GM21367 (cell line): ENCODE results near the gene FZD8.

Experiments used
- ATAC-seq: cut with Tn5 transposase; IDR thresholded peaks from one replicate; pipeline ENCODE4 v1.9.1; 2021; ENCODE audit not compliant: unreplicated experiment

The FZD8 gene

DNA sequence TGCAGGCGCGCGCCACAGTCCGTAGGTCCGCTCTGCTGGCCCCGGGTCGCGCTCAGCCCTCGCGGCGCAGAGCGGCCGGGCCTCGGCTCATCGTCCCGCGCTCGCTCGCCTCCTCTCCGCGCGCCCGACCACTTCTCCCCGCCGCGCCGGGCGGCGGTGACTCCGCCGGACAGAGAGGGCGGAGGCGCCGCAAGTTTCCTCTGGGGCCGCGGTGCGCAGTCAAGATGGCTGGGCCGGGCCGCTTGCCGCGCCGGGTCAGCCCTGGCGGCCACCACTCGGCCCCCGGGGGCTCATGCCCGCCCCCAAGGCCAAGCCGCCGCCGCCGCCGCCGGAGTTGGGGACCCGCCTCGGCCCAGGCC is 441 bp downstream of the FZD8 start:
- peak; percentile 25 for ATAC-seq

DNA sequence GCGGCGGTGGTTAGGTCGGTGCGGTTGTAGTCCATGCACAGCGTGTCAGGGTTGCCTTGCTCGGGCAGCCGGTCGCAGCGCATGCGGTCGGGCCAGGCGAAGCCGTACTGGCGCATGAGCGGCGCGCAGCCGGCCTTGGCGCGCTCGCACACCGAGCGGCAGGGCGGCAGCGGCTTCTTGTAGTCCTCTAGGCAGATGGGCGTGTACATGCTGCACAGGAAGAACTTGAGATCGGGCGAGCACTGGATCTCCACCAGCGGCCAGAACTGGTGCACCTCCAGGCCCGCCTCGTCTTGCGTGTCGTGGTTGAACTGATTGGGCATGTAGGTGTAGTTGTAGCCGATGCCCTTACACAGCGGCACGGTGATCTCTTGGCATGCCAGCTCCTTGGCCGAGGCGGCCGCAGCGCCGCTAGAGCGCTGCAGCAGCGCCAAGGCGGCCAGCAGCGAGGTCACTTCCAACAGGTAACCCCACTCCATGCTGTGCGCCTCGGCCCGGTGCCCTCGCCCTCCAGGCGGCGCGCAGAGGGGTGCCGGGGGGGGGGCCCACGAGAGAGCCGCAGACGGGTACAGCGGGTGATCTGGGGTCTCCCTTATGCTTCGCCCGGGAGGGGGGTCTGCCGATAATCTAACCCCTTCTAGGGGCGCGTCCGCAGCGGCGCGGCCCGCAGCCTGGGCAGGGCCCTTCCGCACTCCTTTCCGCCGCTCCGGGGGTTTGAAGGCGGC is 983 bp downstream of the FZD8 start:
- ATAC-seq, result peak; percentile 27

DNA sequence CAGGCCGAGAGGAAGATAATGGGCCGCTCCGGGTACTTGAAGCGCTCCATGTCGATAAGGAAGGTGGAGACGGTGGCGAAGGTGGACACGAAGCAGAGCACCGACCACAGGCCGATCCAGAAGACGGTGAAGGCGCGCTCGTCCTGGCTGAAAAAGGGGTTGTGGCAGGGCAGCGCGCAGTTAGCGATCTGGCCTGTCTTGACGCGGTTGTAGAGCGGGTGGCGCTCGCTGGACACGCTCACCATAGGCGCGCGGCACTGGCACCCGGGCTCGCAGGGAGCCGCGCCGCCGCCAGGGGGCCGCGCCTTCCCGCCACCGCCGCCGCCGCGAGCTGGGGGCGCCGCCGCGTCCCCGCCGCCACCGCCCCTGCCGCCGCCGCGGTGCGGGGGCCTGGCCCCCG is 1.6 kb downstream of the FZD8 start:
- peak; percentile 26 for ATAC-seq

- no peak for ATAC-seq
These were observed 2.2 kb downstream of the FZD8 start for GRCh38 chr10:35639728-35640401.

DNA sequence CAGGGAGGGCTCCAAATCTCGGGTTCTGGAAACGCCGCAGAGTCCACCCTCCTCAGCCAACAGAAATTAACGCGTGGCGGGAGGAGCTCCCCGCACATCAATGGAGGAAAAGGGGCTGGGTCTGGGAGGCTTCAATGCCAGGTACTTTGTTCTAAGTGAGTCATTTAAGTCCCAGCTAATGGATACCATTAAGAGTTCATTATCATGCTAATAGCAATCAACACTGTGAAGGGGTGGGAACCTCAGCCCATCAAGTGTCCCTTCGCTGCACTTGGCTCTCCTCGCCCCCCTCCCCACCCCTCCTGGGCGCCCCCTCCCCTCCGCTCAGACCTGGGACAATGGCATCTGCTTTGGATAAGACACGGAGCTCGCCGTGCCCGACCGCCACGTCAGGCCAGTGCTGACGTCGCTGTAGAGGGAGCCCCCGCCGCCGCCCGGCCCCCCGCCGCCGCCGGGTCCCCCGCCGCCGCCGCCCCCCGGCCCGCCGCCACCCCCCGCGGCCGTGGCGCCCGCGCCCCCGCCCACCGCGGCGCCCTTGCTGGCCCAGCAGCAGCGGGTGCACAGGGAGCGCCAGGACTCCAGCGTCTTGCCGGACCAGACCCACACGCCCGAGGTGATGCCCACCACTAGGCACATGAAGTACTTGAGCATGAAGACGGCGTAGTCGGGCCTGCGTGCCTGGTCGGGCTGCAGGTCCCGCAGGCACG is 2.9 kb downstream of the FZD8 start:
- no peak for ATAC-seq

DNA sequence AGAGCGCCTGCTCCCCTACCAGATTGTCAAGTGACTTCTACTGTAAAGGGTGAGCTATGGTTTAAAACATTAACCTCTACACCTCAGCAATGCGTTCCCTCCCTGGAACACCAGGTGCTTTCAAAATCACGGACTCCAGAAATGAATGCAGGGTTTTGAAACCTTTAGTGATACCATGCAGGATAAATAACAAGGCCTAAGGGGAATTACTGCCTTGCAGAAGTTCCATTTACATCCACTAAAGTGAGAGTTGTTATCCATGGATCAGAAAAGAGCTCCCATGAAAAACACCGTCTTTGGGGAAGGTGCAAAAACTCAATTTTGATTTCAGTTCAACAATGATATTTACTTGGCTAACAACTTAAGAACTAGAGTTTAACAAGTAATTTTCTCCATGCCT is 4.0 kb downstream of the FZD8 start:
- no peak for ATAC-seq

DNA sequence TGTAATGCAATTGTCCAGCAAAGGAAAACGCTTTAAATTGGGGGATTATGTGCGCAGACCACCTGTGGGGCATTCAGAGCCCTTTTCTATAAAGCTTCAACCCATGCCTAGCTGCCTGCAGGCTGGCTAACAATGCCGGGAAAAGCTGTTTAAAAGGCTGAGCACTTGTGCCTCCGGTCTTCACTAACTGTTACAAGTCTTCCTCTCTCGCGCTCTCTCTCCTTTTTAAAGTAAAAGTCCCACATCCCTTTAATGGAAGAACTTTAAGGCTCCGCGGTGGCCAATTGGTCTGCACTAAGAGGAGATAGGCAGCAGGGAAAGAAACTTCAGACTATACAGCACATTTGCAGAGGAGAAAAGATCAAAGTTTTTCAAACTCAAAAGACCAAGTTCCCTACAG is 4.6 kb downstream of the FZD8 start:
- no peak for ATAC-seq

DNA sequence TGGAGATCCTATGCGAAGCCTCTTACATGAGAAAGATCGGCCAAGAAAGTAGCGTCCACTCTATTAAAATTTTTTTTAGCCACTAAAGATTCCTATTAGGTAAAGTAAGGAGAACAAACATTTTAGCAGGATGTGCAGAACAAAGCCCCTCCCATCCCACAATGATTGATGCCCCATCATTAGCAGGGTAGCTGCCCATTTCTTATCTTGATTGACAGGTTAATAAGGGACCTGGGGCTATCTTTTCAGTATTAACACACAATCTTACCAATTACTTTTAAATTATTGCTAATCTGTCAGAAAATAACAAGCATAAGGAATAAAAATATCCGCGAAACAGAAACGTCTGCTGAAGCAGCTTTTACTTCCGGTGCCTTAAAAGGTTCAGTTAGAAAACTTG is 5.1 kb downstream of the FZD8 start:
- no peak for ATAC-seq

GRCh38 chr10:35635576-35635975 is 6.5 kb downstream of the FZD8 start:
- peak; percentile 91 for ATAC-seq

- no peak for ATAC-seq
These were observed 8.8 kb downstream of the FZD8 start for GRCh38 chr10:35633006-35633980.

DNA sequence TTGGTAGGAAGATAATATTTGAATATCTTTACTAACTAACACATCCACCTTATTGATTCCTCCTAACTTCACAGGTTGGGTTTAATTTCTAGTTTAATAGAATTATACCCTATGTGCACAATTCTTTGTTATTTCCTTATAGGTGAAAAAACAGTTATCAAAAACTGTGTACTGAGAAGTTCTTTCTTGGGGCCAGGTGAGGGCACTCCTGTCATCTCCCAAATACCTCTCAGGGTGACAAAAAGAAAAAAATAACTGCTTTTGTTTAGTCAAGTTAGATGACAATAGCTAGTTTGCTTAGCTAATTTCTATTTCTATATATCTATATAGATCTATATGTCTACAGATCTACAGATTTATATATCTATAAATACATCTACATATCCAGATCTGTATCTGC is 10.1 kb downstream of the FZD8 start:
- ATAC-seq, result no peak

- ATAC-seq, result no peak
These were observed 10.7 kb downstream of the FZD8 start for GRCh38 chr10:35631404-35631803.

DNA sequence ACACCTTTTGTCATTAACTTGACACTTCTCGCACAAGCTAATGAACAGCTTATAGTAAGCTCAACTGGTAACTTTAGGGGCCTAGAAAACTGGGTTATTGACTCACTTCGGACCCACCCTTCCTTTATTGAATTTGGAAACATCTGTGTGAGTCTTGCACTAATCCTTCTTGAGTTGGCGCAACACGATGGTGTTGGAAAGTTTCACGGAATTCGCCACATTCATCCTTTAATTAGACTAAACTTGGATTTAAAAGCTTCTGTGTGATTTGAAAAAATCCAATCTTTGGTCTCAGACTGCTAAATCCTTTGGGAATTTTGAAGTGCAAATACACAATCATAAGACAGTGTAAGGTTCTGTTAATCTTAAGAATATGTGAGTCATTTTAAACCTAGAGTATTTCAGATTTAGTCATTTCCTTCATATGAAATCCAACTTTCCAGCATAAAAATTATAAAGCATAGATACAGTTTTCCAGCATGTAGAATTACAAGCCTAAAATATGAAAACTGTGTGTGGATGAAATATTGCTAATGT is 15.1 kb downstream of the FZD8 start:
- no peak for ATAC-seq

DNA sequence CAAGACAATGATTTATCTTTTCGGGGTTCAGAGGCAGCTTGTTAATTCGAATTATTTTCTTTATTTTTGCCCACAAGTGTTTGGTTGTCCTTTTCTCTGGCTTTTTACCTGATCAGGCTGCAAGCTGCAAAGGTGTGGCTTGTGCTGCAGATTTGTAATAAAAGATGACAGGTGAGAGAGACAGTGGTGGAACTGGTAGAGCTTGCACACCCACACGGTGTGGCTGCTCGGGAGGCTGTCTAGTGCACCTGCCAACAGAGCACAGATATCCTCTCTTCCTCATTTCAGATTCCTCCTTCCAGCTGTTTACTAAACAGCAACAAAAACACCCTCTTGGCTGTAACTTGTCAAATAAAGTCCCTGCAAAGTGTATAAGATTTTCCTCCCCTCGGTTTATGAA is 27.8 kb downstream of the FZD8 start:
- no peak for ATAC-seq

- ATAC-seq, result no peak
These were observed 28.4 kb downstream of the FZD8 start for GRCh38 chr10:35613597-35614226.

DNA sequence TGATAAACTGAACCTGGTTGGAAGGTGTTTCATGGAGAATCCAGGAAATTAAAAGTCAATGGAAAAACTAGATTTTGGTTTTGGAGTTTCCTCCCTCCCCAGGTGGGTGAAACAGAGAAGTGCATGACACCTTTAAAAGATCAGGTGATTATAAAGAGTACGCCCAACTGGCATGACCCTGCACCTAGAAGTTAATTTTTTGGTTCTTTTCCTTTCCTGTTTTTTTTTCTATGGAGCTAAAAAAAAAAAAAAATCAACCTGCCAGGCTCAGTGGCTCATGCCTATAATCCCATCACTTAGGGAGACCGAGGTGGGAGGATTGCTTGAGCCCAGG is 29.0 kb downstream of the FZD8 start:
- ATAC-seq, result no peak

GRCh38 chr10:35612385-35613106 is 29.6 kb downstream of the FZD8 start:
- ATAC-seq, result no peak

DNA sequence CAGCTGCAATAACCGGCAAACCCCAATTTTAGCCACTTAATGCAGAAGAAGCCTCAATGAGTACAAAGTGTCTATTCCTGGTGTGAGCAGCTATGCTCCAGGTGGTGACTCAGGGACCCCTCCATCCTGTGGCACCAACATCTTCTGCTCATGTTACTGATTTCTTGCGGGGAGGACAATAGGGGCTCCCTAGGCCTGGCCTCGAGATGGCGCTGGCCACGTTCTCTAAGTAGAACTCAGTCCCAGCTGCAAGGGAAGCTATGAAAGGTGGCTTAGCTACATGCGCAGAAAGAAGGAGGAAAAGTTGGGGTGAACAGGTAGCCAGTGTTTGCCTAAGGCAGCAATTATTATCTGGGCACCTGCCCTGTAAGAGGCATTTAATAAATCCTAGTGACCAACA is 30.3 kb downstream of the FZD8 start:
- no peak for ATAC-seq

GRCh38 chr10:35608328-35608672 is 33.8 kb downstream of the FZD8 start:
- ATAC-seq, result no peak
